T-helper 17 cell (primary cell): ENCODE data around the gene SFMBT1. TPM values are rescaled to one million over a fixed set of nuclear protein-coding genes. Genes with fewer than 3 reads are reported as not detected.

ENCODE experiments used
- ATAC-seq: fragments of 150-1000 bp; cut with Tn5 transposase; 2 replicates; pipeline ENCODE4 v1.10.0; 2021; ENCODE audit warnings: mild to moderate bottlenecking, moderate library complexity
- DNase-seq, 3 donors: peaks; one replicate each; pipeline versions ENCODE4 v3.0.0 to v3.0.0-alpha.2; 2020 to 2021
- H3K9me3 ChIP-seq: one replicate; pipeline ENCODE4 v1.7.0; 2013; ENCODE audit warnings: low read length, mild to moderate bottlenecking; ENCODE audit not compliant: control insufficient read depth, poor library complexity, severe bottlenecking
- H3K27ac Mint-ChIP-seq: one replicate; pipeline ENCODE4 v1.8.0; 2022; ENCODE audit warnings: mild to moderate bottlenecking, moderate library complexity, mixed read lengths
- H3K27me3 Mint-ChIP-seq: one replicate; pipeline ENCODE4 v1.8.0; 2022; ENCODE audit warnings: mixed read lengths
- H3K36me3 Mint-ChIP-seq: one replicate; pipeline ENCODE4 v1.8.0; 2022; ENCODE audit warnings: low read depth, mixed read lengths
- H3K4me1 Mint-ChIP-seq: one replicate; pipeline ENCODE4 v1.8.0; 2022; ENCODE audit warnings: mild to moderate bottlenecking, mixed read lengths
- H3K4me3 Mint-ChIP-seq: one replicate; pipeline ENCODE4 v1.8.0; 2022; ENCODE audit warnings: mild to moderate bottlenecking, moderate library complexity, mixed read lengths
- total RNA-seq, 4 donors: library from RNA in 2 of 4; stranded (reverse) in 2 of 4; gene quantifications; one replicate each; pipeline ENCODE4 v1.2.3 and lab custom pipeline; 2022 to 2026

Gene SFMBT1
- total RNA-seq, 2 donors from 2014 or later = 36.1 to 49.8 TPM

GRCh38 chr3:52886049-52886730, 159.7 kb downstream of the SFMBT1 start:
- DNase-seq = no peak
- no peaks in the 10 kb centered on the region for H3K27me3 Mint-ChIP-seq
- ATAC-seq = no peak
- no peak overlapping the region for H3K27ac Mint-ChIP-seq
- no peak overlapping the region for H3K4me3 Mint-ChIP-seq
- no peaks in the 10 kb centered on the region for H3K9me3 ChIP-seq
- H3K36me3 Mint-ChIP-seq = peaks cover 3% of the 10 kb centered on the region
- peaks cover 28% of the 10 kb centered on the region for H3K4me1 Mint-ChIP-seq

- H3K36me3 Mint-ChIP-seq = peaks cover 3% of the 10 kb centered on the region
- peaks cover 21% of the 10 kb centered on the region for H3K4me1 Mint-ChIP-seq
- no peak for ATAC-seq
- no peak overlapping the region for H3K4me3 Mint-ChIP-seq
- no peak overlapping the region for H3K27ac Mint-ChIP-seq
- no peaks in the 10 kb centered on the region for H3K9me3 ChIP-seq
- no peaks in the 10 kb centered on the region for H3K27me3 Mint-ChIP-seq
- DNase-seq = no peak
These were observed 163.5 kb downstream of the SFMBT1 start for GRCh38 chr3:52882377-52882776.

DNA sequence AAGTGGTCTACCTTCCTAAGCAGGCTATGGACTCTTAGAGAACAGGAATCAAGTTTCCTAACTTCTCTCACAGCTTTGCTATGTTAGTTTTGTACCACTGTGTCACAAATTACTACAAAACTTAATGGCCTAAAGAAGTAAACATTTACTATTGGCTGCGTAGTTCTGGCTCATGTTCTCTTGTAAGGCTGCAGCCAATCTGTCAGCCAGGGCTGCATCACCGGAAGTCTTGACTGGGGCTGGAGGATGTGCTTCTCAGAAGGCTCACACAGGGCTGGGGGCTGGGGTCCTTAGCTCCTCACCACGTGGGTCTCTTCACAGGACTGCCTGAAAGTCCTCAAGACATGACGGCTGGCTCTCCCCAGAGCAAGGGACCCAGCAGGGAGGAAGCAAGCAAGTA, 164.0 kb downstream of the SFMBT1 start:
- no peaks in the 10 kb centered on the region for H3K9me3 ChIP-seq
- no peak overlapping the region for H3K27ac Mint-ChIP-seq
- peaks cover 23% of the 10 kb centered on the region for H3K4me1 Mint-ChIP-seq

GRCh38 chr3:52880474-52880873, 165.4 kb downstream of the SFMBT1 start:
- DNase-seq (no peak), ATAC-seq (no peak)
- Mint-ChIP-seq H3K27me3 (no peaks in the 10 kb centered on the region), H3K27ac (peak overlapping the region; percentile 43), H3K36me3 (no peaks in the 10 kb centered on the region), H3K4me1 (peaks cover 25% of the 10 kb centered on the region), H3K4me3 (no peak overlapping the region)
- no peaks in the 10 kb centered on the region for H3K9me3 ChIP-seq

More for the DNA sequence above, 164.0 kb downstream of the SFMBT1 start:
- H3K4me3 Mint-ChIP-seq = no peak overlapping the region
- H3K27me3 Mint-ChIP-seq = no peaks in the 10 kb centered on the region
- no peak for DNase-seq
- H3K36me3 Mint-ChIP-seq = peaks cover 3% of the 10 kb centered on the region
- no peak for ATAC-seq

- no peak overlapping the region for H3K4me3 Mint-ChIP-seq
- no peaks in the 10 kb centered on the region for H3K36me3 Mint-ChIP-seq
- peaks cover 28% of the 10 kb centered on the region for H3K4me1 Mint-ChIP-seq
- H3K27ac Mint-ChIP-seq = peak overlapping the region; percentile 43
- ATAC-seq (no peak), DNase-seq (no peak)
- H3K9me3 ChIP-seq = no peaks in the 10 kb centered on the region
- H3K27me3 Mint-ChIP-seq = no peaks in the 10 kb centered on the region
These were observed 165.8 kb downstream of the SFMBT1 start for GRCh38 chr3:52880047-52880446.

- Mint-ChIP-seq H3K4me3 (no peak overlapping the region), H3K27ac (no peak overlapping the region), H3K27me3 (no peaks in the 10 kb centered on the region), H3K4me1 (peaks cover 31% of the 10 kb centered on the region), H3K36me3 (no peaks in the 10 kb centered on the region)
- ATAC-seq = no peak
- DNase-seq = no peak
- H3K9me3 ChIP-seq = no peaks in the 10 kb centered on the region
These were observed 166.3 kb downstream of the SFMBT1 start for GRCh38 chr3:52879581-52879980.

DNA sequence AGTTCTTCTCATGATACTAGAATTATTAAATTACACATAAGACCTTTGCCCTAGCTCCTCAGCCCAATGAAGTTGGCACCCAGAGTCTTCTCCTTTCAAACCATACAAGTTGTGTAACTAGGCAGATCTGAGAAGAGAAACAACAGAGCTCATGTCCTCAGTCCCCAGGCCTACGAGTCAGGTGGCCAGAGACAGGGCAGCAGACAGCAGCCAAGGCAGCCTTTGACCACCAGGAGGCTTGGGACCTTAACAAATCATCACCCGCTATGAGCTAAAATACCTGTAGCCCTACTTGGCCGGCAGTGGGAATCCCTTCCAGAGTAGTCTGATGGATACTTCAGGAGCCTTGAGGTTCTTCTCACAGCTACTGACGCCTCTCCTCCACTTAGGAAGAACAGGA, 166.8 kb downstream of the SFMBT1 start:
- no peaks in the 10 kb centered on the region for H3K27me3 Mint-ChIP-seq
- H3K27ac Mint-ChIP-seq = no peak overlapping the region

DNA sequence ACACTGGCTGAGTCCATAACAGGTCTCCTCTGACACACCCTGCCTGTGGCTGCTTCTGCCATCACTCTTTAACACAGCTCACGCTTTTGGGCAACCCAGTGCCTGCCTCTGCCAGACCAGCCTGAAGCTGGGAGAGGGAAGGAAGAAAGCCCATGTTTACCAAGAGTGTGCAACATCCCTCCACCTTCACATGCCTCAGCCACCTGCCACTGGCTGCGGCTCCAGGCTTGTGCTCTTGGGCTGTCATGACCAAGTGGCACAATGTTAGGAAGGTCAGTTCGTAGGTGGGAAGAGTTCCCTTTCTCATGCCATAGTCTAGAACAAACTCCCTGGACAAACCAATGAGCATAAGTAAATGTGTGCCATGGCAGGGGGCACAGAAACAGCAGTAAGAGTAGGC, 168.8 kb downstream of the SFMBT1 start:
- H3K27ac Mint-ChIP-seq = no peak overlapping the region
- no peaks in the 10 kb centered on the region for H3K36me3 Mint-ChIP-seq
- no peak overlapping the region for H3K4me3 Mint-ChIP-seq
- no peaks in the 10 kb centered on the region for H3K27me3 Mint-ChIP-seq
- H3K4me1 Mint-ChIP-seq = peaks cover 32% of the 10 kb centered on the region
- ATAC-seq = no peak
- no peak for DNase-seq
- H3K9me3 ChIP-seq = no peaks in the 10 kb centered on the region

More for the DNA sequence above, 166.8 kb downstream of the SFMBT1 start:
- H3K36me3 Mint-ChIP-seq = no peaks in the 10 kb centered on the region
- no peak for ATAC-seq
- no peak for DNase-seq
- no peaks in the 10 kb centered on the region for H3K9me3 ChIP-seq
- peaks cover 36% of the 10 kb centered on the region for H3K4me1 Mint-ChIP-seq
- no peak overlapping the region for H3K4me3 Mint-ChIP-seq

DNA sequence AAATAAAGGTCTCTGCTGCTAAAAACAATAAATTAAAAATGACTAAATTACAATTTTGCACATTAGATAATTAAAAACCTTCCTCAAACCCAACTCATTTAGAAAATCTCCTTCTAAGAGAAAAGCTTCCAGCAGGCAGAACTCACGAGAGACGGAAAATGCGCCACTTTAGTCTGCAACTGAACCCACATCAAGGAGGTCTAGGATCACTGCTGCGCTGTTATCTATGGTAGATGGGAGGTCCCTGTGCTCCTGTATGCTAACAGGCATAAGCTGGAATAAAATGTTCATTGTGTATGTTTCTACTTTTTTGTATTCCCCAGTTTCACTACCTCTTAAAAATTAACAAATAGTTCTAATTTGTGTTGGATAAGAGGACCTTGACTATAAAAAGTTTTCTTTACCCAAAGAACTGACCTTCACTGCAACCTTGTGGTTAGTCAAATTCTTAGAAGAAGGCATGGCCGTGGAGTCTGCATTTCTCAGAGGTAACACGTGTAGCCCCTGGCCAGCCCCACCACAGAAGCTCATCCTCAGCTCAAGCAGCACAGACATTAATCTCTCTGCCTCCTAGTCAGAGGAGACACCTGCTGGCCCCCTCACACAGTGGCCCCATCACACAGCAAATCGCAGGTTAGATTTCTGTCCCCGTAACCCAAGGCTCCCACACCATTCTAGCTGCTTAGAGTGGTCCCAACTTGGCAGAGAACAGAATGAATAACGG, 170.8 kb downstream of the SFMBT1 start:
- Mint-ChIP-seq H3K27me3 (no peaks in the 10 kb centered on the region), H3K36me3 (peaks cover 2% of the 10 kb centered on the region), H3K4me1 (peaks cover 35% of the 10 kb centered on the region), H3K27ac (peak overlapping the region; percentile 9), H3K4me3 (no peak overlapping the region)
- no peak for DNase-seq
- no peak for ATAC-seq
- H3K9me3 ChIP-seq = no peaks in the 10 kb centered on the region

- Mint-ChIP-seq H3K4me1 (peaks cover 38% of the 10 kb centered on the region), H3K27ac (no peak overlapping the region), H3K27me3 (no peaks in the 10 kb centered on the region), H3K36me3 (peaks cover 2% of the 10 kb centered on the region), H3K4me3 (no peak overlapping the region)
- DNase-seq = no peak
- H3K9me3 ChIP-seq = no peaks in the 10 kb centered on the region
- no peak for ATAC-seq
These were observed 171.6 kb downstream of the SFMBT1 start for GRCh38 chr3:52874160-52874701.

- DNase-seq = no peak
- H3K27ac Mint-ChIP-seq = no peak overlapping the region
- peaks cover 2% of the 10 kb centered on the region for H3K36me3 Mint-ChIP-seq
- no peaks in the 10 kb centered on the region for H3K27me3 Mint-ChIP-seq
- H3K9me3 ChIP-seq = no peaks in the 10 kb centered on the region
- ATAC-seq = no peak
- H3K4me3 Mint-ChIP-seq = no peak overlapping the region
- peaks cover 36% of the 10 kb centered on the region for H3K4me1 Mint-ChIP-seq
These were observed 172.3 kb downstream of the SFMBT1 start for GRCh38 chr3:52873433-52874159.

- H3K9me3 ChIP-seq = no peaks in the 10 kb centered on the region
- Mint-ChIP-seq H3K4me3 (no peak overlapping the region), H3K36me3 (peaks cover 2% of the 10 kb centered on the region), H3K27ac (peak overlapping the region; percentile 70), H3K27me3 (no peaks in the 10 kb centered on the region), H3K4me1 (peaks cover 36% of the 10 kb centered on the region)
- ATAC-seq (no peak), DNase-seq (no peak)
These were observed 173.6 kb downstream of the SFMBT1 start for GRCh38 chr3:52872245-52872644.

DNA sequence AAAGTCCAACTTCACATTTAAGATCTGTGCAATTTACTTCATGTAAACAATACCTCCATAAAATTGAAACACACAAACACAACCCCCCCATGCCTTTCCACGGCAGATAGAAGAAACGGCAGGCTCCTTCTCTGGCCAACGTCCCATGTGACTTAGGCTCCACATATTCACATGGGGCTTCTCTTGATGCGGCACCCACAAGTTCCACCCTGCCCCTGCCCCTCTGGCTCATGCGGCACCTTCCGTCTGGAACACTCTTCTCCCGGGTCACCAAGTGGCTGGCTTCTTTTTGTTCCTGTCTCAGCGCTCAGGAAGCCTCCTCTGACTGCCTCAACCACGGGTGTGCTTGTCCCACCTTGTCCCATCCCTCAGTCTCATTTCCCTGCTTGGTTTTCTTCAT, 174.1 kb downstream of the SFMBT1 start:
- H3K27ac Mint-ChIP-seq = peak overlapping the region; percentile 70
- H3K4me3 Mint-ChIP-seq = no peak overlapping the region
- no peaks in the 10 kb centered on the region for H3K9me3 ChIP-seq
- peaks cover 2% of the 10 kb centered on the region for H3K36me3 Mint-ChIP-seq
- H3K27me3 Mint-ChIP-seq = no peaks in the 10 kb centered on the region
- DNase-seq (no peak), ATAC-seq (no peak)
- peaks cover 34% of the 10 kb centered on the region for H3K4me1 Mint-ChIP-seq
